GM18870 (cell line): ENCODE measurements around the gene PALM.
"Not testable (repeated sequence)": the region's sequence is repeated elsewhere in the genome, so short reads cannot be mapped to it uniquely, and the experiment has no call there.

Source experiments
- ATAC-seq: cut with Tn5 transposase; IDR thresholded peaks from one replicate; pipeline ENCODE4 v1.9.1; 2021; ENCODE audit warnings: moderate library complexity; ENCODE audit not compliant: unreplicated experiment

PALM gene, protein sequence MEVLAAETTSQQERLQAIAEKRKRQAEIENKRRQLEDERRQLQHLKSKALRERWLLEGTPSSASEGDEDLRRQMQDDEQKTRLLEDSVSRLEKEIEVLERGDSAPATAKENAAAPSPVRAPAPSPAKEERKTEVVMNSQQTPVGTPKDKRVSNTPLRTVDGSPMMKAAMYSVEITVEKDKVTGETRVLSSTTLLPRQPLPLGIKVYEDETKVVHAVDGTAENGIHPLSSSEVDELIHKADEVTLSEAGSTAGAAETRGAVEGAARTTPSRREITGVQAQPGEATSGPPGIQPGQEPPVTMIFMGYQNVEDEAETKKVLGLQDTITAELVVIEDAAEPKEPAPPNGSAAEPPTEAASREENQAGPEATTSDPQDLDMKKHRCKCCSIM

DNA sequence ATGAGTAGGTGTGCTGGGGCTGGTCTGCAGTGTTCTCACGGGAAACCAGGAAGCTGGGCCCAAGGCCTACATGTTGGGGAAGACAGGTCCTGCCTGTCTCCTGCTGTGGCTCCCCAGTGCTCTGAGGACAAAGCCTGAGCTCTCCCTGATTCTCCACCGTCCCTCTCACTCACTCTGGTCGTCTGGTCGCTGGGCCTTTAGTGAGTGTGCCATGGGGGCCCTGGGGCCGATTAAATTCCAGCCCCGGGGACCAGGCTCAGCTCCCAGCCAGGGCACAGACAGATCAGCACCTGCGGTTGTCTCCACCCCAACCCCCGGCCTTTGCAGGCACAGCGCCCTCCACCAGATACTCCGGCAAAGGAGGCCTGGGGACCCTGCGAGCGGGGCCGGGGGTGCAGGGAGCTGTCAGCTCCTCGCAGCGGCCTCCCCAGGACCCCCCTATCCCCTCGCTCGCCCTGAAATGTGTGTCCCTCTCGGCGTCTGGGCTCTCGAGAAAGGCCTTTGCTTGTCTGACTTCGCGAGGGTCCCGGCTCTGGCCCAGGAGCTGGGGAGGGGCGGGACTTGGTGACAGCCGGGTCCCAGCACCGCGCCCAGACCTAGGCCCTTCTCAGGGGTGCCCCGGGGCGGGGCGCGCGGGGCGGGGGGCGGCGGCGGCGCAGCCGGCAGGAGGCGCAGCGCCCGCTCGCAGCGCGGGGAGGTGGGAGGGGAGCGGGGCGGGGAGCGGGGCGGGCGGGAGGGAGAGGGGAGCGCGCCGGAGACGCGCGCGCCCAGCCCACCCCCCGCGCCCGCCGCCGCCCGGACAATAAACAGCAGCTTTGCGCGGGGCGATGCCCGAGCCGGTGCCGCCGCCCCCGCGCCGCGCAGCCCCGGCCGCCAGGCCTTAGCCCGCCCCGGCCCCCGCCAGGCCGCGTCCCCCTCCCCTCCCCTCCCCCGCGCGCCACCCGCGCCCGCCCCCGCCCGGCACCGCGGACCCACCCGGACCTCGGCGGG is at the start of gene PALM:
Gene PALM, plus strand, starts transcription at position 782 of the 990 bp plus-strand sequence. CDS start 212 bp downstream, outside the sequence.
- ATAC-seq: no peak

DNA sequence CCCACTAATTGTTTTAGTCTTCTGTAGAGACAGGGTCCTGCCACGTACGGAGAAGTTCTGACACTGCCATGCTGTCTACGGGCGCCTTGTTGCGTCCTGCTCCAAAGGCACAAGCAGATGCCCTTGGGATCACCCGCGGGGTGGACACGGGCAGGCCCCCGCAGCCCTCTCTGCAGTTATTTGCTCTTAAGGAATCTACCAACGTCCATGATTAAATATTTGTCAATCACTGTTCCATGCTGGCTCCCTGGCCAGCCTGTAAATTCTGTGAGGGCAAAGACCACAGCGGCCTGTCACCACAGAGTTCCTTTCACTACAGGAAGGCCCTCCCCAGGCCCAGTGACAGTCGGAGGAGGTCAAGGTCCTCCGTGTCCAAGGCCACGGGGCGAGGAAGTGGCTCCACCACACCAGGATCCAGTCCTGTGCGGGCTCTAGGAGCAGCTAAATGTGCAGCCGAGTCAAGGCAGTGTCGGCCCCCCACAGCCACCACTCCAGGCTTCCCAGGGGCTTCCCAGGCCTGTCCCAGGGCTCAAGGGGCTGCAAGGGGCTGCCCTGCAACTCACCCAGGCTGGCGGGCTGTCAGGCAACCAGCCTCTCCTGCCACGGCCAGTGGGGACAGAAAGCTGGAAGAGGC is 47.8 kb upstream of the PALM start:
- ATAC-seq: no peak

DNA sequence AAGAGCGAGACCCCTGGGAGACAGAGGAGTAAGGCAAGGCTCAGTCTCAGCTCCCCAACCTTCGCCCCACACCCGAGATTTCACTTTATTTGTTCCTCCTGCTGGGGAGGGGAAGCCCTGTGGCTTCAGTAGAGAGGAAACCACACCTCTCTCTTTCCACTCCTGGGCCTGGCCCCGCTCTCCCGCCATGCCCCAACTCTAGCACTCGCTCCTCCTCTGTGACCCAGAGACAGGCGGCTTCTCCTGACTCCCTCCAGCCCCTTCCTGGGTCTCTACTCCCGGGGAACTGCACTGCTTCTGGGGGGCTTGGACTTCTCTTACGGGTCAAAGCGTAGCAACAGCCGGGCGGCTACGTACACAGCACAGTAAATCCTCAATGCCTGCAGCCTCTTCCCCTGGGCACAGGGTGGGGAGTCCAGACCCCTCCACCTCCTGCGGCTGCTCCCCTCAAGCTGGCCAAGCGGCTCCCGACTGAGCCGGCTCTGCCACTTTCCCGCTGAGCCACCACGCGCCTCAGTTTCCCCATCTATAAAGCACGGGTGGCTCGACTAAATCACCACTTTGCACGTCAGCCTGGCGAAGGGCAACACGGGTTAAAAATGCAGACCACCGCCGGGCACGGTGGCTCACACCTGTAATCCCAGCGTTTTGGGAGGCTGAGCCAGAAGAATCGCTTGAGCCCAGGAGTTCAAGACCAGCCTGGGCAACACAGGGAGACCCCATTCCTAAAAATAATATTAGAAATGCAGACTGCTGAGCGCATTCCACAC is 47.1 kb upstream of the PALM start:
- ATAC-seq: no peak

DNA sequence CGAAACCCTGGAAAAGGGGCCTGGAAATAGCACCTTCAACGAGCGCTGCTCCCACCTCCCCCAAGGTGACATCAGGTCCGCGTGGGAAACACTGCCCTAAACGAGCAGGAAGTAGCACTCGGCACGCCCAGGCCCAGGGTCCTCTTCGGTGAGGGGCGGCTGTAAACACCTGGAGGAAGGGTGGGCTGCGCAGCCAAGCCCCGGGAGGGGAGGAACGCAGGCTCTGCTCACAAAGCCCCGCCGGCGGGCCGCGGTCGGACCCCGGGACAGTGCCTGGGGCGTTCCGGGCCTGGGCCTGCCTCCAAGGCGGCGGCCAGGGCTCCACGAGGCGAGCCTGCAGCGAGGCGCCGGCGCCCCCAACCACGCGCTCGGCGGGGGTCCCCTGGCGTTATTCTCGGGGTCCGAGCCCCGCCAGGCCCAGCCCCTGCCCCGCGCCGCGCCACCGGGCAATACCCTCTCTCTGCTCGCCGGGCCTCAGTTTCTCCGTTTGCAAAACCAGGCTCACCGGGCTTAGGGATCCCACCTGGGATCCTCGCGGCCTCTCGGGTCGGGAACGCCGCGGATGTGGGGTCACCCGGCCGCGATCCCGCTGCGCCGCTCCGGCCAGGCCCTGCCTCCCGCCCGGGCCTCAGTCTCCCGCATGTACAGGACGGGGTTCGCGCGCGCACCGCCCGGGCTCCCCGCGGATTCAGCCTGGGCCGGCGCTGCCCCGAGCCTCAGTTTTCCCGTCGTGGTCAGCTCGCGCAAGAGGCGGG is 46.4 kb upstream of the PALM start:
- no peak for ATAC-seq

DNA sequence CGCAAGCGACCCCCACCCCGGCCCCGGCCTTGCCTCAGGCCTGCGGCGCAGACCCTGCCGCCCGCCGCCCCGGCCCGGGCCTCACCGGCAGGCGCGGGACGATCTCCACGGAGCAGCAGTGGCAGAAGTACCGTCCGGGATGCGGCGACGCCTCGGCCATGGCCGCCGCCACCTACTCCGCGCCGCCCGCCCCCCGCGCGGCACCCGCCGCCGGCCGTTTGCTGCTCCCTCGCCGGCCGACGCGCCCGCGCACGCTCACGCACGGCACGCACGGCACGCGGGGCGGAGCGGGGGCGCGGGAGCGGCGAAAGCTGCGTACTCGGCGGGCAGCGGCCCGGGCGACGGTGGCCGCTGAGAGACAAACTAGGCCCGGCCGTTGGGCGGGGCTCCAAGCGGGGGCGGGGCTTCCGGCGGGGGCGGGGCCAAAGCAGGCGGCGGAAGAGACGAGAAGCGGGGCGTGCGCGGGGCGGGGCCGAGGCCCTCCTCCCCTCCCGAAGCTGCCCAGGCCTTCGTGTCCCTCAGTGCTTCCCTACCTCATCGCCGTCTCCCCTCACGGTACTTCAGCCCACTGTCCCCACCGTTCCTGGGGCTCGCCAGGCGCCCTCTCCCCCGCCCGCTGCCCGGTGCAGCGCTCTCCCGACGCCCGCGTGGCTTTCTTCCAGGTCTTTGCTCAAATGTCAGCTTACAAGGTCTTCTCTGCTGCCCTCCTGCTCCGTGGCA is 45.6 kb upstream of the PALM start, which contains the start of gene RNF126:
Gene RNF126, minus strand, starts transcription at position 253 of the 720 bp plus-strand sequence. Its CDS starts 93 bp downstream, at position 160.
- ATAC-seq: no peak

DNA sequence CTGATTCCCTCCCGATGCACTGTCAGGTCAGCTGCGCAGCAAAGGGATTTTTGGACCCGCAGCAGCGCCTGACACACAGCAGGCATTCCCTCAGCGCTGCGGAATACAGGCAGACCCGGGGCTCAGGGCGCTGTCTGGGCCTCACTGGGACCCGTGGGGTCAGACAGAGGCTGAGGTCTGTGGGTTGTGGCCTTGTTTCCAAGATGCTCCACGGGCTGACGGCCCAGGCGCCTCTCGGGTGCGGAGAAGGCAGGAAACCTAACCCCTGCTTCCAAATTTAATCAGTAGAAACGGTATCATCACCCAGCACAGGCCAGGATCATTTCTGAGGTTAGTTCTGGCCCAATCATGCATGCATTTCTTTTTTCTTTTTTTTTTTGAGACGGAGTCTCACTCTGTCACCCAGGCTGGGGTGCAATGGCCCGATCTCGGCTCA is 45.0 kb upstream of the PALM start:
- ATAC-seq: no peak

DNA sequence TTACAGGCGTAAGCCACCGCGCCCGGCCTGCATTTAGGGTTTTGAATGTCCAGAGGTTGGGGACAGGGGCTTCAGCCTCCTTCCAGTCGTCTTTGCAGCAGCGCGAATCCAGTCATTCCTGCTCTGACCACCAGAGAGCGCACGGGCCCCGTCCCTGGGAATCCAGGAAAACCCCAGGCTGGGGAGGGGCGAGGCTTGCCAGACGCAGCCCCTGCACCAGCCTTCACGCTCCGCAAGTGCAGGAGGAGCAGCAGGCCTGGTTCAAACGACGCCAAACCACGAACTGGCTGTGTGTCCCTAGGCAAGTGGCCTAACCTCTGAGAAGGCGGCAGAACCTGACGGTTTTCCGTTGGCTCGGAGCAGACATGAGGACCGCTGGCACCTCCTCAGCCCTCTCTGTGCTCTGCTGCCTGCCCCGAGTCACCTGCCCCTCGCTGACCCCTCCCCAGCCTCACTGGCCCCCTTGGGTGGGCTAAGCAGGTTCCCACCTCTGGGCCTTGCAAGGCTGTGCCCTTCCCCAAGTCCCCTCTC is 43.8 kb upstream of the PALM start:
- ATAC-seq: no peak

DNA sequence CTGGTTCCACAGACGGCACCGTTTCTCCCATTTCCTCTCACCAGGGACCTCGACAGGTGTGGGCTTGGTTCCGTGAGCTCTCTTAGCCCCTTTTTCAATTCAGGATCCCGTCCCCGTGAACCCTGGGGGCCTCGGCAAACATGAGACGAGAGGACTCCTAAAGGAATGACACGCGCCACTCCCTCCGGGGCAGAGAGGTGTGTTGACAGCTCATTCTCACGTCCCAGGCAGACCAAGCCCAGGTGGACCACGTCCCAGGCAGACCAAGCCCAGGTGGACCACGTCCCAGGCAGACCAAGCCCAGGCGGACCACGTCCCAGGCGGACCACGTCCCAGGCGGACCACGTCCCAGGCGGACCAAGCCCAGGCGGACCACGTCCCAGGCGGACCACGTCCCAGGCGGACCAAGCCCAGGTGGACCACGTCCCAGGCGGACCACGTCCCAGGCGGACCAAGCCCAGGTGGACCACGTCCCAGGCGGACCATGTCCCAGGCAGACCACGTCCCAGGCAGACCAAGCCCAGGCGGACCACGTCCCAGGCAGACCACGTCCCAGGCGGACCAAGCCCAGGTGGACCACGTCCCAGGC is 41.7 kb upstream of the PALM start:
- not testable (repeated sequence) for ATAC-seq

DNA sequence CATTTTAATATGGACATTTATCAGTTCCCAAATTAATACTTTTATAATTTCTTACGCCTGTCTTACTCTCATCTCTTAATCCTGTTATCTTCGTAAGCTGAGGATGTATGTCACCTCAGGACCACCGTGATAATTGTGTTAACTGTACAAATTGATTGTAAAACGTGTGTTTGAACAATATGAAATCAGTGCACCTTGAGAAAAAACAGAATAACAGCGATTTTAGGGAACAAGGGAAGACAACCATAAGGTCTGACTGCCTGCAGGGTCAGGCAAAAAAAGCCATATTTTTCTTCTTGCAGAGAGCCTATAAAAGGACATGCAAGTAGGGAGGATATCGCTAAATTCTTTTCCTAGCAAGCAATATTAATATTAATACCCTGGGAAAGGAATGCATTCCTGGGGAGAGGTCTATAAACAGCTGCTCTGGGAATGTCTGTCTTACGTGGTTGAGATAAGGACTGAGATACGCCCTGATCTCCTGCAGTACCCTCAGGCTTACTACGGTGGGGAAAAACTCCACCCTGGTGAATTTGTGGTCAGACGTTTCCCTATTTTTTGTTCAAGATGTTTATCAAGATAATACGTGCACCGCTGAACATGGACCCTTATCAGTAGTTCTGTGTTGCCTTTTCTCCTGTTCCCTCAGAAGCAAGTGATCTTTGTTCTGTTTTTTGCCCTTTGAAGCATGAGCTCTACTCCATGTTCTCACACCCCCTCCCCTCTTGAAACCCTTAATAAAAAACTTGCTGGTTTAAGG is 39.9 kb upstream of the PALM start:
- not testable (repeated sequence) for ATAC-seq

DNA sequence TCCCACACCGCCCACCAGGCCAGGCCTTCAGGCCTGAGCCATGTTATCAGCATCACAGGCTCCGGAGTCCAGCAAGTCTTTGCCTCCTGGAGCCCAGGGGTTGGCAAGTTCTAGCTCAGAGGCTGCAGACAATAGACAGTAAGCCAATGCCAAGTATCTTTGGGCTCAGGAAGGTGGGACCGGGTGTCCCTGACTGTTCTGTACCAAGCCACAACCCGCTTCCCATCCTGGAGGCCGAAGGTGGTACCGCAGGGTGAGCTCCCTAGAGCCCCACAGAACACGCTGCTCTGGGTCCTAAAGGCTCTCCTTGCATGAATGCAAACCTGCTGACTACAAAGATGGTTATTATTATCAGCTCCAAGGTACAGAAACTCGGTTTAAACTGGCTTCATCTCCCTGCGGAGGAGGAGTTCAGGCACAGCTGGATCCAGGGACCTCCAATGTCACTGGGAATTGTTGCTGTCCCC is 38.1 kb upstream of the PALM start:
- no peak for ATAC-seq

DNA sequence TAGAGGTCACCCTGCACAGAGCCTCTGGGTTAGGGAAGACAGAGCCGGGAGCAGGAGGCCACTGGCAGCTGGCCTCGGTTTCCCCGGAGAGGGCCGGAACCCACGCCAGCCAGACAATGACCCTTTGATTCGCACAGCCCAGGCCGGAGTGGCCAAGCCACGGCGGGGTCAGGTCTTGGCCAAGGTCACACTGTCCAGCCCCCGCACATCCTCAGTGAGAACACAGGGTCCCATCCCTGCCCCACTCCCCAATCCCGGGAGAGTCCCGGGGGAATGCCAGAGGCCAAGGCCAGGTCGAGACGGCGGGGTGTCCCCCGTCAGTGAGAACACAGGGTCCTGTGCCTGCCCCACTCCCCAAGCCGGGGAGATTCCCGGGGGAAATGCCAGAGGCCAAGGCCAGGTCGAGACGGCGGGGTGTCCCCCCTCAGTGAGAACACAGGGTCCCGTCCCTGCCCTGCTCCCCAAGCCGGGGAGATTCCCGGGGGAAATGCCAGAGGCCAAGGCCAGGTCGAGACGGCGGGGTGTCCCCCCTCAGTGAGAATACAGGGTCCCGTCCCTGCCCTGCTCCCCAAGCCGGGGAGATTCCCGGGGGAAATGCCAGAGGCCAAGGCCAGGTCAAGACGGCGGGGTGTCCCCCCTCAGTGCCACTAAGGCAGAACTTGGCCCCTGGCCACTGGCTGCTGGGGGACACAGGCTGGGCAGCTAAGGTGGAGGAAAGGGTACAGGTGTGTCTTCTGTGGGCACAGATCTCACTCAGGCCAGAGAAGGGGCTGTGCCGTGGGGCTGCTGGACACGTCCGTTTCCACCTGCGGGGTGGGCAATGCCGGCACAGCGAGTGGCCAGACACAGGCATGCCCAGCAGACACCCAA is 34.2 kb upstream of the PALM start:
- ATAC-seq: no peak

DNA sequence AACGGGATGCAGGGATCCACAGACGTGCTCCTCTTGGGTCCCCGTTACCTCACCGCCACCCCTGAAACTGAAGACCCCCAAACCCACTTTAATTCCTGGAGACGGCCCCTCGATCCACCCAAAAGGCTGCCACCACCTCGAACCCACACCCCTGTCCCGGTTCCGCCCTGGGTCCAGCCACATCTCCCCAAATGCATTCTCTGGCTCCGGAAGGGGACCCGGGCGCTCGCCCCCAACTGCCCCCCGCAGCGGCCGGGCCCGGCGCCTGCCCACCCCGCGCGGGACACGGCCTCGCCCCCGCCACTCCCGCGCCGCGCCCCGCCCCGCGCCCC is 32.8 kb upstream of the PALM start:
- ATAC-seq: no peak

DNA sequence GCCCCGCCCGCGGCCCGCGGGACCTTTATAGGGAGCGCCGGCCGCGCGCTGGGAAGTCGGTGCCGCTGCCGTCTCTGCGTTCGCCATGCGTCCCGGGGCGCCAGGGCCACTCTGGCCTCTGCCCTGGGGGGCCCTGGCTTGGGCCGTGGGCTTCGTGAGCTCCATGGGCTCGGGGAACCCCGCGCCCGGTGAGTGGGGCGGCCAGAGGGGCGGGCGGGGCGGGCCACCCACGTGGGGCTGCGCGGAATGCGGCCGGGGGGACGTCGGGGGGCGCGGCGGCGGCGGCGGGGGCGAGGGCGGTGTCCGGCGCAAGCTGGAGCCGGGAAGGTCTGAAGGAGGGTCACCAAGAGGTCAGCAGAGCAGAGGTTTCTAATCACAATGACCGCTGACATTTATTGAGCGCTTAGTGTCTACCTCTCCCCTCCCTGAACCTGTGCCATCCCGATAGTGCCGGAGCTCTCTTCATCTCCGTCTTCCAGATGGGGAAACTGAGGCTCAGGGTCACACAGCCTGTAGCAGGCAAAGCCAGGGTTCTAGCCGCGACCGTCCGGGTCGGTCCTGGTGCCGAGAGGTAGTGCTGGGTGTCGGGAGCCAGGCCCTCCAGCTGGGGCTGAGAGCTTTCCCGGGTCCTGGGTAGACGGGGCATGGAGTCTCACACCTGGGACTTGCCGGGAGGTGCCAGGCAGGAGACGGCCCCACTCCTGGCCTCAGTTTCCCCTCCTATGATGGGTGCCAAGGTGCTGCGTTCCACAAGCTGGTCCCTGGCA is 32.2 kb upstream of the PALM start, which contains the start of gene FSTL3:
Gene FSTL3, plus strand, starts transcription at position 54 of the 767 bp plus-strand sequence. Its CDS starts 32 bp downstream, at position 86.
- ATAC-seq: no peak

DNA sequence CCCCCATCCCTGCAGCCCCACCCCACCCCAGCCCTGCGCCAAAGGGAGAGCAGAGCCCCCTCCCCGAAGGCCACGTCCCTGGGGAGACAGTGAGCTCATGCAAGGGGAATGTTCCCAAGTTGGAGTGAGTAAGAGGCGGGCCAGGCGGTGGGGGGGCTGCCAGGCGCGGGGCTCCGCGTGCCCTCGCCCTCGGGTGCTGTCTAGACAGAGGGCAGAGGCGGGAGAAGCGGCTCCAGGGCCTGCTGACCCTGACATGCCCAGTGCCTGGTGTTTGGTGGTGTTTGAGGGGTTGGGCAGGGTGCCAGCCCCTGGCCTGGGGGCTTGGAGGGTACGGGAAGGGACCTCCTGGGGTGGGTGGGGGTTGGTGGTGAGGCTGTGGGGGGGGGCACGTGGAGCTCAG is 31.5 kb upstream of the PALM start:
- ATAC-seq: no peak

DNA sequence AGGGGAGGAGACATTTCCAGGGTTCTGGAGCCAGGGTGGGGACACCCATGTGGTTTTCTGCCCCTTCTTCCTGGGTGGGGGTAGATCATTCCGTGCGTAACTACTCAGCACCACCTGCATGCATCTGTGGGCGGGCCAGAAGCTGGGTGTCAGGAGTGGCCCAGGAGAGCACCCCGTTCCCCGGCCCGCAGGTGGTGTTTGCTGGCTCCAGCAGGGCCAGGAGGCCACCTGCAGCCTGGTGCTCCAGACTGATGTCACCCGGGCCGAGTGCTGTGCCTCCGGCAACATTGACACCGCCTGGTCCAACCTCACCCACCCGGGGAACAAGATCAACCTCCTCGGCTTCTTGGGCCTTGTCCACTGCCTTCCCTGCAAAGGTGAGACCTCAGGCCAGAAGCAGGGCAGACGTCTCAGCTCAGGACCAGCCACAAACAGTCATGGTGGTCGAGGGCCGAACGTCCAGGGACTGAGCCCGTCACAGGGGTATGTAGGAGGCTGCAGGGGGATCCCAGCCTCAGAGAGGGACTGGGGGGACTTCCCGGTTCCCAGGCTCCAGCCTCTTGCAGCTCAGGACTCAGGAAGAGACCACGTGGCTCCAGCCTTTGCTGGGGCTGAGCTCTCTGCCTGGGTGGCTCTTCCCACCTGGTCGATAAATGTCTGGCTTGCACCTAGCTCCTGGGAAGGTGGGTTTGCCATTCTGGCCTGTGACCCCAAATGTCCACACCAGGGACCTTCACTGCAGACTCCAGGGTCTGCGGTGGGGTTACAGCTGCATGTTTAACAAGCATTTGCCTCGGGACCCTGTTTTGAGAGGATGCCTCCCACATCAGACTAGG is 30.9 kb upstream of the PALM start:
- ATAC-seq: no peak
